MM.1S (cell line): Measurements from ENCODE around the gene CDK2AP2.
"Not testable (repeated sequence)": the region's sequence is repeated elsewhere in the genome, so short reads cannot be mapped to it uniquely, and the experiment has no call there.

Experiments used
- DNase-seq: peaks from one replicate; pipeline ENCODE4 v3.0.0-alpha.2; 2015
- H2AFZ ChIP-seq: fragments of 300-600 bp; sonication (generic); 2 replicates; pipeline ENCODE4 v1.6.0; 2016; ENCODE audit warnings: antibody characterized with exemption, low read length
- H3F3A ChIP-seq: fragments of 300-600 bp; sonication (generic); 2 replicates; pipeline ENCODE4 v1.6.1; 2016; ENCODE audit warnings: mild to moderate bottlenecking, antibody characterized with exemption, low read length, moderate library complexity, mixed read lengths; ENCODE audit not compliant: insufficient read depth
- H3K27ac ChIP-seq: fragments of 300-600 bp; sonication (generic); 2 replicates; pipeline ENCODE4 v1.5.1; 2016; ENCODE audit warnings: mild to moderate bottlenecking, low read length
- H3K27me3 ChIP-seq: fragments of 300-600 bp; sonication (generic); replicated peaks from 2 replicates; pipeline ENCODE4 v1.6.0; 2016; ENCODE audit warnings: low read length; ENCODE audit not compliant: insufficient read depth
- H3K36me3 ChIP-seq: fragments of 300-600 bp; sonication (generic); replicated peaks from 2 replicates; pipeline ENCODE4 v1.6.1; 2016; ENCODE audit warnings: mild to moderate bottlenecking, low read length, mixed read lengths; ENCODE audit not compliant: insufficient read depth
- H3K4me1 ChIP-seq: fragments of 300-600 bp; sonication (generic); 2 replicates; pipeline ENCODE4 v1.6.1; 2016; ENCODE audit warnings: low read length, mixed read lengths
- H3K4me2 ChIP-seq: fragments of 300-600 bp; sonication (generic); 2 replicates; pipeline ENCODE4 v1.6.0; 2016; ENCODE audit warnings: low read depth, low read length
- H3K4me3 ChIP-seq: fragments of 300-600 bp; sonication (generic); 2 replicates; pipeline ENCODE4 v1.5.1; 2016; ENCODE audit warnings: low read length, mixed read lengths
- H3K79me2 ChIP-seq: fragments of 300-600 bp; sonication (generic); 2 replicates; pipeline ENCODE4 v1.6.1; 2016; ENCODE audit warnings: mixed run types, low read length, mixed read lengths
- H3K9ac ChIP-seq: fragments of 300-600 bp; sonication (generic); 2 replicates; pipeline ENCODE4 v1.6.1; 2016; ENCODE audit warnings: low read length, mixed read lengths
- H3K9me2 ChIP-seq: fragments of 300-600 bp; sonication (generic); replicated peaks from 2 replicates; pipeline ENCODE4 v1.6.1; 2016; ENCODE audit warnings: mild to moderate bottlenecking, low read length, mixed read lengths; ENCODE audit not compliant: insufficient read depth
- H3K9me3 ChIP-seq: fragments of 300-600 bp; sonication (generic); replicated peaks from 2 replicates; pipeline ENCODE4 v1.6.1; 2016; ENCODE audit warnings: mild to moderate bottlenecking, low read length, mixed read lengths; ENCODE audit not compliant: insufficient read depth
- H4K20me1 ChIP-seq: fragments of 300-600 bp; sonication (generic); 2 replicates; pipeline ENCODE4 v1.6.1; 2016; ENCODE audit warnings: mild to moderate bottlenecking, low read length, moderate library complexity, mixed read lengths; ENCODE audit not compliant: insufficient read depth
- CTCF ChIP-seq: fragments of 300-600 bp; sonication (generic); IDR thresholded peaks from 2 replicates; pipeline ENCODE4 v1.5.1; 2016; ENCODE audit warnings: antibody characterized with exemption, low read length, mixed read lengths
- EZH2 ChIP-seq: fragments of 300-600 bp; sonication (generic); optimal IDR thresholded peaks from 2 replicates; pipeline ENCODE3; 2017; ENCODE audit warnings: low read depth, mild to moderate bottlenecking, antibody characterized with exemption, low read length, mixed read lengths
- EZH2phosphoT487 ChIP-seq: fragments of 300-600 bp; sonication (generic); IDR thresholded peaks from 2 replicates; pipeline ENCODE4 v1.6.1; 2018; ENCODE audit warnings: antibody characterized with exemption, low read length

Gene CDK2AP2

DNA sequence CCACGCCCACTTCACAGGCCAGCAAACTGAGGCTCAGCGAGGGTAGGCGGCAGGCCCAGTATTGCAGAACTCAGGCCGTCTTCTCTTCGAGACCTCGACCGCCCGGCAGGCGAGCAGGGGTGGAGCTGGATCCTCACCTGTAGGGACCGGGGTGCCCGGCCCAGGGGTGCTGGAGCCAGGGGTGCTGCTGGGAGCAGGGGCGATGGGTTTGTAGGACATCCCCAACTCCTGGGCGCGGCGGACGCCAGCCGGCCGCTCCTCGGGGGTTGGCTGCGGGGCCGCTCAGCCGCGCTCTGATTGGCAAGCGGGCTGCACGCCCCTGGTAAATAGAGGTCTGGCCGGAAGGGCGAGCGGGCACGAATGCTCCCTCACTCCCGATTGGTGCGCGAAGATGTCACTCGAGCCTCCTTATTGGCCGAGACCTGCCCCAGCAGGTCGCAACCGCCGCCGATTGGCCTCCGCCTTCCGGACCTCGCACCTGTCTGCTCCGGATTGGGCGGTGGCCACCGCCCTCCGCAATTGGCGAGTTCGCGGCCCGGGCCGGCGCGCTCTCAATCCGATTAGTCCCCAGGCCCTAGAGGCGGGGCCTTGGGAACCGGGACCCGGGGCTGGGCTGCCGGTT lies at the start of gene CDK2AP2:
TSS of gene CDK2AP2 (minus strand) at position 299 of the 622 bp plus-strand sequence. CDS start at position 219, 80 bp downstream.
- H3K27ac ChIP-seq = peak within 1 kb of the TSS; percentile 90
- peak within 1 kb of the TSS; percentile 75 for H3K4me3 ChIP-seq
- no peaks in the 10 kb centered on the region for H3K36me3 ChIP-seq
- no peaks in the 10 kb centered on the region for H4K20me1 ChIP-seq
- H3K9me3 ChIP-seq = no peaks in the 10 kb centered on the region
- H3F3A ChIP-seq = peaks cover 14% of the 10 kb centered on the region
- peak; percentile 100 for DNase-seq
- H3K79me2 ChIP-seq = peaks cover 13% of the 10 kb centered on the region
- peak within 1 kb of the TSS; percentile 93 for H3K9ac ChIP-seq
- no peaks in the 10 kb centered on the region for H3K9me2 ChIP-seq
- peak within 1 kb of the TSS; percentile 97 for H3K4me2 ChIP-seq
- H2AFZ ChIP-seq = peak within 1 kb of the TSS; percentile 85
- TF ChIP-seq EZH2 (no peak), EZH2phosphoT487 (no peak), CTCF (no peak)
- peaks cover 20% of the 10 kb centered on the region for H3K4me1 ChIP-seq
- H3K27me3 ChIP-seq = peaks cover 52% of the 10 kb centered on the region

GRCh38 chr11:67556244-67556643 lies 48.3 kb upstream of the CDK2AP2 start:
- H3K9ac ChIP-seq = no peak overlapping the region
- no peaks in the 10 kb centered on the region for H3K79me2 ChIP-seq
- no peak overlapping the region for H3K4me2 ChIP-seq
- H2AFZ ChIP-seq = no peak overlapping the region
- H3F3A ChIP-seq = no peaks in the 10 kb centered on the region
- H3K9me3 ChIP-seq = no peaks in the 10 kb centered on the region
- no peak overlapping the region for H3K4me3 ChIP-seq
- H3K27ac ChIP-seq = no peak overlapping the region
- H3K36me3 ChIP-seq = no peaks in the 10 kb centered on the region
- no peaks in the 10 kb centered on the region for H3K4me1 ChIP-seq
- H4K20me1 ChIP-seq = no peaks in the 10 kb centered on the region
- H3K9me2 ChIP-seq = no peaks in the 10 kb centered on the region
- peaks cover 36% of the 10 kb centered on the region for H3K27me3 ChIP-seq
- DNase-seq = no peak
- TF ChIP-seq EZH2phosphoT487 = no peak
- TF ChIP-seq CTCF = no peak
- no peak for TF ChIP-seq EZH2

DNA sequence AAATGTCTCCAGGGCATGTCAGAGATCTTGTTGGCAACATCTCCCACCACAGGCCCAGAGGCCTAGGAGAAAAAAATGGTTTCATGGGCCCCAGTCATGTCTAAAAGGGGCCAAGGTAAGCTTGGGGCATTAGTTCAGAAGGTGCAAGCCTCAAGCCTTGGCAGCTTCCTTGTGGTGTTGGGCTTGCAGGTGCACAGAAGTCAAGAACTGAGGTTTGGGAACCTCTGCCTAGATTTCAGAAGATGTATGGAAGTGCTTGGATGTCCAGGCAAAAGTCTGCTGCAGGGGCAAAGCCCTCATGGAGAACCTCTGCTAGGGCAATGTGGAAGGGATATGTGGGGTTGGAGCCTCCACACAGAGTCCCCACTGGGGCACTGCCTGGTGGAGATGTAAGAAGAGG lies 43.7 kb upstream of the CDK2AP2 start:
- not testable (repeated sequence) for H3K9me3 ChIP-seq, DNase-seq, H3K27me3 ChIP-seq, H3K79me2 ChIP-seq, H3K27ac ChIP-seq, H3K9ac ChIP-seq, H3K4me2 ChIP-seq, H3F3A ChIP-seq, H2AFZ ChIP-seq, H4K20me1 ChIP-seq, H3K36me3 ChIP-seq, H3K4me3 ChIP-seq, H3K4me1 ChIP-seq, H3K9me2 ChIP-seq

- Histone ChIP-seq H3K4me1 (no peaks in the 10 kb centered on the region), H3K4me3 (no peak overlapping the region), H3K9ac (no peak overlapping the region), H3K79me2 (no peaks in the 10 kb centered on the region), H3K27me3 (0 out of 2 replicates have a peak, but pooled peaks cover 3% of the 10 kb centered on the region), H3K4me2 (no peak overlapping the region), H3F3A (no peaks in the 10 kb centered on the region), H2AFZ (no peak overlapping the region), H4K20me1 (no peaks in the 10 kb centered on the region), H3K36me3 (no peaks in the 10 kb centered on the region), H3K27ac (no peak overlapping the region), H3K9me2 (no peaks in the 10 kb centered on the region), H3K9me3 (no peaks in the 10 kb centered on the region)
- TF ChIP-seq EZH2phosphoT487 = no peak
- TF ChIP-seq CTCF = no peak
- TF ChIP-seq EZH2 = no peak
- DNase-seq = no peak
Observed at GRCh38 chr11:67551127-67551526, 43.2 kb upstream of the CDK2AP2 start.
